Right cardiac atrium (tissue), 5 donors: ENCODE measurements around the gene EMD. TPM values are rescaled to one million over a fixed set of nuclear protein-coding genes. Genes with fewer than 3 reads are reported as not detected.

Experiments
- ATAC-seq, 2 donors: fragments of 200-7000 bp; cut with Tn5 transposase; one replicate each; pipeline versions ENCODE4 v1.8.0 to v1.9.1; 2020; ENCODE audit warnings: moderate library complexity in 2 of 2, mild to moderate bottlenecking in 1 of 2
- DNase-seq, 3 donors: peaks; one replicate each; pipeline ENCODE4 v3.0.0-alpha.2; 2020
- H3K27ac ChIP-seq: one replicate; pipeline ENCODE4 v1.5.1; 2013; ENCODE audit warnings: mild to moderate bottlenecking, low read length, control low read depth, moderate library complexity
- H3K27me3 ChIP-seq: one replicate; pipeline ENCODE4 v1.6.1; 2013; ENCODE audit not compliant: control insufficient read depth, insufficient read depth
- H3K4me1 ChIP-seq: one replicate; pipeline ENCODE4 v1.6.1; 2013; ENCODE audit warnings: low read length; ENCODE audit not compliant: control insufficient read depth, insufficient read depth
- H3K4me3 ChIP-seq: one replicate; pipeline ENCODE4 v1.5.1; 2013; ENCODE audit warnings: low read length, control low read depth
- H3K9me3 ChIP-seq: one replicate; pipeline ENCODE4 v1.6.1; 2013; ENCODE audit warnings: low read length; ENCODE audit not compliant: control insufficient read depth
- WGBS: extraction: QIAGEN DNeasy Blood & Tissue Kit; methylation state at CpG from one replicate; pipeline ENCODE4 v1.1.7; 2013; 5-methylcytosine and 5-hydroxymethylcytosine counted together
- intact Hi-C, 4 donors: fragments of 100-400 bp; cut with DNase I; formaldehyde crosslinking; loops; one replicate each; pipeline versions ENCODE4 v1.11.0 to v1.14.0; 2022 to 2023
- polyA plus RNA-seq: library from polyadenylated mRNA; stranded (reverse); fragments of 200-250 nt; gene quantifications from one replicate; pipeline ENCODE4 v1.2.3, GENCODE V29; 2013
- total RNA-seq, 4 donors: library from RNA; stranded (reverse); fragmentation: NEBNext Ultra II Directional; extraction: Animal tissue kit (Norgen Biotek cat#: 25700); gene quantifications; one replicate each; pipeline ENCODE4 v1.2.1, GENCODE V29; 2021
- donor health status: healthy with polysubstance abuse.
- donor health status: DM: no; HTN: yes; CAD: no.
- donor health status: DM: no; HTN: no; CAD: no.
- donor health status: DM: no; HTN: yes; CAD: no; lungs with severe emphysema.
- donor health status: DM: yes; HTN: yes; CAD: no.

Gene EMD
- total and polyA plus RNA-seq, 5 donors: 58.5 to 86.1 (median 60.6) TPM

DNA sequence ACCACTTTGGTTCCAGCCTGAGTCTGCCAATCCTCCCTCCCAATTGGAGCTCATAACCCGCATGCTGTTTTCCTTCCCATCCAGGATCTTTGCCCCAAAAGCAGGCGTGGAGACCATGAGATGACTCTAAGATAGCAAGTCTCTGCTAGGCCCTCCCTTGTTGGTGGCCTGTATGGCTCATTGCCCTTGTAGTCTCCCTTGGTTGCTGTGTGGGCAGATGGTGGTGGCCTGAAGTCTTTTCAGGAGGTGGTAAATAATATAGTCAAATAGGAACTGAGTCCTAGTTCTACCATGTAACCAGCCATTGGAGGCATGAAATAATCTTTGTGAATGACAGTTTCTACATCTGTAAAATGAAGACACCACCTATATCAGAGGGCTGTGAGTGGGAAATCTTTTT, 50.6 kb downstream of the EMD start:
- intact Hi-C loops: no loop called here
- H3K9me3 ChIP-seq: no peaks in the 10 kb centered on the region
- DNase-seq (no peak), ATAC-seq (no peak)
- H3K27ac ChIP-seq: no peak overlapping the region
- no peak overlapping the region for H3K4me3 ChIP-seq
- no peaks in the 10 kb centered on the region for H3K4me1 ChIP-seq
- WGBS: 83% methylated on average over 2 of the region's 2 CpGs
- no peaks in the 10 kb centered on the region for H3K27me3 ChIP-seq

DNA sequence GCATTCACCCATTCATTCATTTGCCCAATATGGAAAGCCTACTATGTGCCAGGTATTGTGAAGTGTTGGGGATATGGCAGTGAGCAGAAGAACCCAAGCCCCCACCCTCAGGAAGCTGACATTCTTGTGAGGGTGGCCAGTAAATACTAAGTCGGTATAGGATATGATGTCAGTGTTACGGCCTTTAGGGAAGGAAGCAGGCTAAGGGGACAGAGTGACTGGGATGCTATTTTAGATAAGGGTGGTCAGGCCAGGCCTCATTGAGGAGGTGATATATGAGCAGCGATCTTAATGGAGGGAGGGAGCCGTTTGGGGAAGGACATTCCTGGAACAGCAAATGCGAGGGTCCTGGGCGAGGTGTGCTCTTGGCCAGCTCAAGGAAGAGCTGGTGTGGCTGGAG, 51.4 kb downstream of the EMD start:
- no peak for ATAC-seq
- intact Hi-C loops: no loop called here
- H3K27ac ChIP-seq: no peak overlapping the region
- no peaks in the 10 kb centered on the region for H3K4me1 ChIP-seq
- DNase-seq: no peak
- no peaks in the 10 kb centered on the region for H3K9me3 ChIP-seq
- no peaks in the 10 kb centered on the region for H3K27me3 ChIP-seq
- H3K4me3 ChIP-seq: no peak overlapping the region
- 46% methylated on average over 6 of the region's 6 CpGs for WGBS

DNA sequence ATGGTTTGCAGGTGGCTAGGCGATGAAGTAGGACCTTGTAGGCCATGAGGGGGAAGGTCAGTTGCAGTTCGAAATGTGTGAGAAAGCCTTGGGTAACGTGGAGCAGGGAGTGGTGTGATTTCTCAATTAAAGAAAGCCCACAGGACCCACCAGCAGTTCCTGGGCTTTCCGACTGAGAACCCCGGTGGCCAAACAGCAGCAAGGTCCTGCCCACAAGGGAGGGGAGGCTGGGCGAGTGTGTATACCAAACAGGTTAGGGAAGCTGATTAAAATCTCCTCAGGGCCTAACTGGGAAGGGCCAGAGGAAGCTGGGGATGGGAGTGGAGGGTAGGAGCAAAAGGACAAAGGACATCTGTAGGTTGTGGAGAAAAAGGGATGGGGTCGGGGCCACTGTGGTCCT, 51.8 kb downstream of the EMD start:
- intact Hi-C loops: no loop called here
- no peak overlapping the region for H3K27ac ChIP-seq
- WGBS: 62% methylated on average over 7 of the region's 7 CpGs

More for the DNA sequence above, 51.8 kb downstream of the EMD start:
- H3K9me3 ChIP-seq: no peaks in the 10 kb centered on the region
- no peaks in the 10 kb centered on the region for H3K4me1 ChIP-seq
- DNase-seq: no peak
- H3K4me3 ChIP-seq: no peak overlapping the region
- ATAC-seq: no peak
- H3K27me3 ChIP-seq: no peaks in the 10 kb centered on the region

Other genes starting within 250 kb of the EMD start
- gene OPN1LW, start 235.1 kb upstream of the EMD start, total RNA-seq: not detected
- gene OPN1LW, start 235.1 kb upstream of the EMD start, polyA plus RNA-seq: not detected
- not detected for gene OPN1MW, start 196.7 kb upstream of the EMD start, total RNA-seq
- gene OPN1MW, start 196.7 kb upstream of the EMD start, polyA plus RNA-seq: not detected
- gene OPN1MW2, start 159.5 kb upstream of the EMD start, total RNA-seq: not detected
- gene OPN1MW2, start 159.5 kb upstream of the EMD start, polyA plus RNA-seq: not detected
- gene OPN1MW3, start 121.7 kb upstream of the EMD start, total RNA-seq: not detected
- gene OPN1MW3, start 121.7 kb upstream of the EMD start, polyA plus RNA-seq: not detected
- not detected for gene TEX28, start 84.2 kb upstream of the EMD start, total RNA-seq
- gene TEX28, start 84.2 kb upstream of the EMD start, polyA plus RNA-seq: not detected
- 10 to 100 TPM in 1 of 4 donors, 1 to 10 TPM in 3; 5.5 to 11.9 (median 9.1) TPM for gene TKTL1, start 83.5 kb upstream of the EMD start, total RNA-seq
- 6.0 TPM for gene TKTL1, start 83.5 kb upstream of the EMD start, polyA plus RNA-seq
- gene FLNA, start 4.7 kb upstream of the EMD start, total RNA-seq: 100 to 1,000 TPM; 262 to 363 (median 298) TPM
- gene FLNA, start 4.7 kb upstream of the EMD start, polyA plus RNA-seq: 271 TPM
- gene RPL10, start 19.1 kb downstream of the EMD start, total RNA-seq: 1,000 to 10,000 TPM; 2,034 to 2,544 (median 2,211) TPM
- gene RPL10, start 19.1 kb downstream of the EMD start, polyA plus RNA-seq: 2,857 TPM
- 10 to 100 TPM; 47.3 to 52.6 (median 51.2) TPM for gene DNASE1L1, start 30.0 kb downstream of the EMD start, total RNA-seq
- 60.5 TPM for gene DNASE1L1, start 30.0 kb downstream of the EMD start, polyA plus RNA-seq
- 10 to 100 TPM; 38.0 to 45.0 (median 39.0) TPM for gene TAFAZZIN, start 32.2 kb downstream of the EMD start, total RNA-seq
- 43.9 TPM for gene TAFAZZIN, start 32.2 kb downstream of the EMD start, polyA plus RNA-seq
- 10 to 100 TPM; 73.7 to 83.8 (median 77.4) TPM for gene ATP6AP1, start 49.4 kb downstream of the EMD start, total RNA-seq
- gene ATP6AP1, start 49.4 kb downstream of the EMD start, polyA plus RNA-seq: 63.1 TPM
- gene GDI1, start 57.9 kb downstream of the EMD start, total RNA-seq: 10 to 100 TPM; 82.7 to 99.3 (median 96.9) TPM
- gene GDI1, start 57.9 kb downstream of the EMD start, polyA plus RNA-seq: 102 TPM
- gene FAM50A, start 64.8 kb downstream of the EMD start, total RNA-seq: 10 to 100 TPM; 48.6 to 54.0 (median 53.0) TPM
- gene FAM50A, start 64.8 kb downstream of the EMD start, polyA plus RNA-seq: 88.7 TPM
- 10 to 100 TPM; 26.5 to 34.0 (median 29.6) TPM for gene PLXNA3, start 79.0 kb downstream of the EMD start, total RNA-seq
- 12.2 TPM for gene PLXNA3, start 79.0 kb downstream of the EMD start, polyA plus RNA-seq
- 10 to 100 TPM; 16.3 to 22.0 (median 19.5) TPM for gene LAGE3, start 100.0 kb downstream of the EMD start, total RNA-seq
- 25.8 TPM for gene LAGE3, start 100.0 kb downstream of the EMD start, polyA plus RNA-seq
- gene UBL4A, start 107.3 kb downstream of the EMD start, total RNA-seq: 10 to 100 TPM; 51.1 to 62.1 (median 60.3) TPM
- gene UBL4A, start 107.3 kb downstream of the EMD start, polyA plus RNA-seq: 43.6 TPM
- gene SLC10A3, start 111.3 kb downstream of the EMD start, total RNA-seq: 10 to 100 TPM; 14.4 to 18.9 (median 15.5) TPM
- gene SLC10A3, start 111.3 kb downstream of the EMD start, polyA plus RNA-seq: 17.3 TPM
- 10 to 100 TPM; 55.4 to 60.8 (median 58.9) TPM for gene FAM3A, start 136.9 kb downstream of the EMD start, total RNA-seq
- gene FAM3A, start 136.9 kb downstream of the EMD start, polyA plus RNA-seq: 68.6 TPM
- 10 to 100 TPM; 16.6 to 26.4 (median 23.5) TPM for gene G6PD, start 167.6 kb downstream of the EMD start, total RNA-seq
- gene G6PD, start 167.6 kb downstream of the EMD start, polyA plus RNA-seq: 13.2 TPM
- 10 to 100 TPM; 17.7 to 21.8 (median 19.1) TPM for gene IKBKG, start 168.3 kb downstream of the EMD start, total RNA-seq
- 17.2 TPM for gene IKBKG, start 168.3 kb downstream of the EMD start, polyA plus RNA-seq
- not detected for gene CTAG1A, start 205.8 kb downstream of the EMD start, total RNA-seq
- not detected for gene CTAG1A, start 205.8 kb downstream of the EMD start, polyA plus RNA-seq
- not detected for gene CTAG1B, start 240.0 kb downstream of the EMD start, total RNA-seq
- gene CTAG1B, start 240.0 kb downstream of the EMD start, polyA plus RNA-seq: not detected